HG03095 (cell line): ENCODE results near the gene ATF4.

Experiments
- ATAC-seq: cut with Tn5 transposase; IDR thresholded peaks from one replicate; pipeline ENCODE4 v1.9.1; 2021; ENCODE audit warnings: moderate library complexity; ENCODE audit not compliant: unreplicated experiment

The ATF4 gene

GRCh38 chr22:39528080-39528661 is 7.8 kb downstream of the ATF4 start:
- ATAC-seq = no peak

DNA sequence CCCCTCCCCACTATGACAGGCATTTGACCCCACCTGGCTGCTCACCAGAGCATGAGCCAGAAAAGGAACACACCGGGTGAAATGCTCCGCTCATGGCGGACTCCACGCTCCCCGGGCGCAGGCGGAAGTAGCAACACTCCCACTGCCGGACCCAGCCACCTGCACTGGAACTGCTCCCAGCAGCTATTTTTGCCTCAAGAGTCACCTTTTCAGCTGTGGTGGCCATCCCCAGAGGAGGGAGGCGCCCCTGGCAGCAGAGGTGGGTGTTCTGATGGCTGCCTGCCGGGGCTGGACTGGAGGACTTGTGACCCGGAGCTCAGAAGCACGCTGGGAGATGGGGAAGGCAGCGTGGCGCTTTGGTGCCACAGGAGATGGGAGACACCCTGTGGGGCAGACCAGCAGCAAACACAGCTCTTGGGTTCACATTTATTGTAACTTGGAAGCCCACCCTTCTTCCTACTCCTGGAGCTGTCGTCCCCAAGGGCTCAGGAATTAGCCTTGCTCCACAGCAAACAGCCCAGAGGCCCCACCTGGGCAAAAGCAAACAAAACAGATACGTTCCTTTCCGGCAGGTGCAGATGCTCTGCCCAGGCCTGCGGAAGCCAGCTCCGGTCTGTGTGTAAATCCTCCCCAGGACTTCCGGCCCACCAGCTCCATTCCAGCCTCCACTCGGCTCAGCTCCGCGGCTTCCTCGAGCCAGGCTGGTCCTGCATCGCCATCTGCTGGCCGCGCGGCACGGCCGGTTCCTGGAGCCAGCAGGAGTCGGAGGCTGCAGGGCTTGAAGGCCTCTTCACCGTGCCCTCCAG is 8.5 kb downstream of the ATF4 start:
- ATAC-seq = no peak

DNA sequence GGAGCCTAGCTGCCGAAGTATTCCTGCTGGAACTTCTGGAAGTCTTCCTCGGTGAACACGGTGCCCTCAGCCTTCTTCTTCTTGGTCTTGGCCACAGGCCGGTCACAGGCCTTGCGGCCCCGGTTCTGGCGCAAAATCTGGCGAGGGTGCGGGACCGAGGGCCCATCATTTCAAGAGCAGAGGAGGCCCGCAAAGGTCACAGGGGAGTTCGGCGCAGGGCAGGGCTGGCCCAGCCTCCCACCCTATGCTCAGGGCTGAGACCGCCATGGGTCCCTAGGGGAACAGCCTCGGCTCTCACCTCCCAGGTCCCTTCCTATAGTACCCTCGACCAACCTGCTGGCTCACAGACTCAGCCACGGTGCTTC is 9.1 kb downstream of the ATF4 start:
- ATAC-seq = no peak

GRCh38 chr22:39530116-39530515 is 9.8 kb downstream of the ATF4 start:
- no peak for ATAC-seq

- no peak for ATAC-seq
Observed at GRCh38 chr22:39530692-39531331, 10.4 kb downstream of the ATF4 start.

- ATAC-seq = peak; percentile 57
Observed at GRCh38 chr22:39532215-39533073, 12.1 kb downstream of the ATF4 start, which contains the start of gene RPS19BP1. Gene RPS19BP1 (minus strand): TSS chr22:39532748. CDS start chr22:39532738, 10 bp downstream.

DNA sequence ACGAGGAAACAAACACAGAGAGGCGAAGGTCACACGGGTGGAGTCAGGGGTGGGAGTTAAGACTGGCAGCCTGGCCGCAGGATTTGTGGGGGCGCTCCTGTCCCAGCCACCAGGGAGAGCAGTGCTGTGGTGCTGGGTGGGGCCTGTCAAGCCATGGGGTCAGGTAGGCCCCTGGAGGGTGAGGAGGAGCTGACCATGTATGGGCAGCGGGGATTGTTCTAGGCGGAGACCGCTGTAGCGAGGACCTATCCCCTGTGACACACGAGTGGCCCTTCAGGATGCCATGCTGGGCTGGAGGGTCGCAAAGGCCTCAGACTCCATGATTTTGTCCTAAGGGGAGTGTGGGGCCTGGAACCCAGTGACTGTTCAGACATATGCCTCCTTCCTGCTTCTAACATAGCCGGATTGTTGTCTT is 13.7 kb downstream of the ATF4 start:
- no peak for ATAC-seq

DNA sequence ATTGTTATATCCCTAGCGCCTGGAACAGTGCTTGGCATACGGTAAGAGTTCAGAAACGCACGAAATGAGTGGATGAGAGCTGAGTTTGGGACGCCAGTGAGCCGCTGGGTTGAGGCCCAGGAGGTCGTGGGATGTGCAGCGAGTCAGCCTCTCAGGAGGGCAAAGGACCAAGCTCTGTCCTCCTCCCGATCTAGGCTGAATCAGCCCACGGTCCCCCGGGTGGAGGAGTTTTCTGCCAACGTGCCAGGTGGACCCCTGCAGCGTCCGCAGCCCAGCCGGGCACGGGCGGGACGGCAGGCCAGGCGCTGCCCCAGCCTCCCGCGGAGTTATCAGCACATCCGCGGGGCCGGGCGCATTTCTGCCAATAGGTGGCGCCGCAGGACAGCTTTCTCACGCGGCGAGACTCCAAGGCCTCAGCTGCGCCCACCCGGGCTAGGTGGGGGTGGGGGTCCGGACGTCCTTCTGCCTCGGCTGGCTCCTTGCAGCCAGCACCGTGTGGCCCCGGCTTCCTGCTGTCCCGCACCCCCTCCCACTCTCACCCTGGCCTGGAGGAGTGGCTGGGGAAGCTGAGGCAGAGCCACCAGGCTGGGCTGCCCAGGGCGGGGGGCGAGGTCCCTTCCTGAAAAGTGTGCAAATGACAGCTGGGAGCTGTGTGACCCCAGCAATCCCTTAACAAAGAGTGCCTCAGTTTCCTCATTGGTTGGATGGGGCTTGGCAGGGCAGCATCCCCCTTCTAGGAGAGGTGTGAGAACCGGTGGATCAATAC is 14.4 kb downstream of the ATF4 start:
- ATAC-seq = no peak

GRCh38 chr22:39535357-39535725 is 15.0 kb downstream of the ATF4 start:
- ATAC-seq = no peak

DNA sequence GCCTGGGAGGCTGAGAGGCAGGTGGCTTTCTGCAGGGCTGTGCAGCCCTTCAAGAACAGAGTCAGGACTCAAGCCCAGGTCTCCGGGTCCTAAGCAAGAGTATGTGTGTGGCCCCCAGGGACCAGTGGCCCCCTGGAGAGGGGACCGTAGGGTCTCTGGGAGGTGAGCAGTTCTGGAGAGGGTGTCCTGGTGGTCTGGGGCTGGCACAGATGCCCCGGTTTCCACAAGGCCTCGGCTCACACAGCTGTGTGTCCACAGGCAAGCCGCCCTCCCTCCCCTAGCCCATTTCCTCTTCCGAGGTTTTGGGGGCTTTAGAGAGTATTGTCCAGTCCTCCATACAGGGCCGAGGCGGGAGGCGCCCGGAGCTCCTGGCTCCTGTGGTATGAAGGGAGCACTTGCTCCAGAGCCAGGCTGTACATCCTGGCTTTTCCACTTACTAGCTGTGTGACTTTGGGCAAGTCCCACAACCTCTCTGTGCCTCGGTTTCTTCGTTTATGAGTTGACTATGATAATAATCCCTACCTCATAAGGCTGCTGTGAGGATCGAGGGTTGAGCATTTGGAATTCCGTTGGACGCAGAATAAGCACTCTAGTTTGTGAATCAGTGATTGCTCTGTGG is 15.6 kb downstream of the ATF4 start:
- ATAC-seq = no peak

DNA sequence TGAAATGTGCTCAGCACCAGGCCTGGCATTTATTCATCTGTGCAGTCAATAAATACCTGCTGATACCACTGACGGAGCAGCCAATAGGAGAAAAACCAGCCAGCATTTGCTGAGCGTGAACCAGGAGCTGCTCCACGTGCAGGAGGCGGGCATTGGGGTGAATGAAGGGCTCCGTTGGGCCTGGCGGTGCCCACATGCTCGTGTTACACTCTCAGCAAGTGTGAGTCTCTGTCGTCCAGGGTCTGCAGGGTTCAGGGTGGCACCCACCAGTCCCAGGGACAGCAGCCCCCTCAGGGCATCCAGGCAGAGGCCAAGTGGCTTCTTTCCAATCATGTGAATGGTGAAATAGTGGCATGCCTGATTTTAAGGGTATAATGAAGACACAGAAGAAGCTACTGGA is 16.3 kb downstream of the ATF4 start:
- ATAC-seq = no peak

DNA sequence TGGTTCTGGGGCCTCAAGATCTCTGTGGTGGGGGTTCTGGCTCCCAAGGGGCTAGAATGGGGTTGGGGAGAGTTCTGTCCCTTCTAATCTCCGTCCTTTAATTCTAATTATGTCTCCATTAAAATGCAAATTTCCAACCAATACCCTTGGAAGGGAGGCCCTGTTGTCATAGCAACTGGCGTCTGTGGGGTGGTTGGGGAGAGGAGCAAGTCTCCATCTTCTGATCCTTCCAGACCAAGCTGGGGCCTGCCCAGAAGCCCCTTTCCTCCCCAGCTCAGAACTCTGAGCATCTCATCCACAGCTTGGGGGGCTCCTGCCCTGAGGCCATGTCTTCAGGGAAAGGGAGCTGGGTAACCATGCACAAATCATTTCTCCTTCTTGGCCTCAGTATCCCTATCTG is 17.6 kb downstream of the ATF4 start:
- ATAC-seq = no peak

DNA sequence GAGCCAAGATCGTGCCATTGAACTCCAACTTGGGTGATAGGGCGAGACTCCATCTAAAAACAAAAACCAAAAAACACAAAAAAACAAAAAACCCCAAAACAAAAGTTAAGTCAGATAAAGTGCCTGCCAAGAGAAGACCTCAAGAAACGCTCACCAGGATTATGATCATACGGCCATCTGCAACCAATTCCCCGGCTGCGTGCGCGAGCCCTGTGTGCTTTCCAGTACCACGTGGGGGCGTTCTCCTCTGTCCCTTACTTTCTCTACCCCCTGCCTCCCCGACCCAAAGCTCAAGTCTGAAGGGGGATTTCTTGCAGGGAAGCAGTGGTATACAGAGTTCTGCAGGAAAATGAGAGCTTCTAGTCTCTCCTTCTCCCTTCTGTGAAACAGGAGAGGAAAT is 22.7 kb downstream of the ATF4 start:
- no peak for ATAC-seq

DNA sequence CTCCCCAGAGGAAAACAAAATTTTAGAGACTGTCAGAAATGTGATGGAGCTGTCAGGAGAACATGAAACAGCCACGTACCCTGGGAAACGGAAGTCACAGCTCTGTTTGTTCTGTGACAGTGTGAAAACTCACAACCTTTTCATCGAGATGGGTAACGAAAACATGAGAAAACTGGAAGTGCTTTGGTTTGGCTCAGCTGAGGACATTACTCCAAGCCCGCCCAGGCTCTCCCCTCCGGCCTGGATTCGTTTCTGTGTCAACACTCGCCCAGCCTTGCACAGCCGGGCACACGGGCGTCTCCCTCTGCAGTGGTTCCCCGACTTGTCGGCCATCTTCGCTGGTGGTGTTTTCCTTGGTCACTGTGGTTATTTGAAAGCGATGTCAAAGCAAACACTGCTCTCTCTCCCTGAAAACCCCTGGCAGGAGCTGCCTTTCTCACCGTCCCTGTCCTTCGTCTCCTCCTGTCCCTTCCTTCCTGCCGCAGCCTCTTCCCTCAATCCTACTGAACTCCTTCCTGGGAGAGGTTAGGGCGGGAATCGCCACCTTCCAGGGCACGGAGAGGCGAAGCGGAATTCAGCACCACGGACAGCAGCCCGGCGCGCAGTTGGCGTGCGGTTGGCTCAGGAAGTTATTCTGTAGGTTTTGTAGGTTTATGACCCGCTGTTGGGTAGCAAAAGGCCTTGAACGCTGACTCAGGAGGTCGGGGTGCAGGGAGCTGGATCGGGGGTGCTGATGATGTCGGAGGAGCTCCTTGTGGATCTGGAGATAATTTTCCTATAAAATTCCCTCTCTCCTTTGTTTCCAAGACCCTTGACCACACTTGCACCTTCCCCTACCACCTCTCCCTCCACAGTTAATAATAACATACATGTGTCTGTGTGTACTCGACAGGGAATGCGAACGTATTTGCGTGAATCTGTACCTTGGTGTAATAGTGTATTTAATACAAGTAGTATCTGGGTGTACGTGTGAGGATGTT is 25.3 kb downstream of the ATF4 start:
- no peak for ATAC-seq

DNA sequence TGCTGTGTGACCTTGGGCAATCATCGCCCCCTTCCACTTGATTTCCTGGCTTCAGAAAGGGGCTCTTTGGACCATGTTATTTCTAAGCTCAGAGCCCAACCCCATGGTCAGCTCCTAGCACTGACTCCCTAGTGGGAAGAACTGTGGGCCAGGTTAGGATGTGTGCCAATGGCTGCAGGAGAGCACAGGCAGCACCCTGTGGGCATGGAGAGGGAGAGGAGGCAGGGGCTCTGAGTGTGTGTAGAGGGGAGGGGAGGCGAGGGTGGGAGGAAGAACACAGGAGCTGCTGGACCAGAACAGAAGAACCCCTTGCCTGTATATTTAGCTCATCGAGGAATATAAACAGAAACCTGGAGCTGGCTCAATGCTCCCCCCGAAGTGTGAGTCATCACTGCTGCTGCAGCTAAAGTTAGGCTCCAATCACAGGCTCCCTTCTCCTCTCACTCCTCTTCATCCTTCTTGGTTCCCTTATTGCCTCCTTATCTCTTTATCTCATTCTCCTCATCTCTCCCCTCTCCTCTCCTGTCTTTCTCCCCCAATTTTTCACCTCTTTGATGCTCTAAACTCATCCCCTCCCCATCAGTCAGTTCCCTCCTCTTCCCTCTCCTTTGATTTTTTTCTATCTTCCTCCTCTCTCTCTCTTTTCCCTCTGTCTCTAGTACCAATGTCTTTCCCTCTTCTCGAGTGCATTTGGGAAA is 26.7 kb downstream of the ATF4 start:
- no peak for ATAC-seq

- no peak for ATAC-seq
Observed at GRCh38 chr22:39547587-39547947, 27.2 kb downstream of the ATF4 start.

GRCh38 chr22:39553429-39553828 is 33.1 kb downstream of the ATF4 start:
- ATAC-seq = no peak

DNA sequence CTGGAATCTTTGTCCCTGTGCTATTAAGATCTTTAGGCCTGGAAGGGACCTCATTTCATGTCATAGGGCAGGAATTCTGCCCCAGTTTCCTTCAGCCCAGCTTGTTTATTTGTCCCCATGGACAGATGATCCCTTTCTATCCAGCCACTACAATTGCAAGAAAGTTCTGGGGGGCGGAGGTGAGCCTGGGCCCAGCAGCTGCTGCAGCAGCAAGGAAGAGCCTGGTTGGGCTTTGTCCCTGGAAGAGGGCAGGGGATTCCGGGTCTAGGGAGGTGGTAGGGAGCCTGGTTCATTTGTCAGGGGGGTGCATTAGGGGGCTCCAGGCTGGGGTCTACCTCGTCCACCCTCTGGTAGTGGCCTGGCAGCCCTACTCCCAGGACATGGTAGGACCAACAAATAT is 33.8 kb downstream of the ATF4 start:
- no peak for ATAC-seq
